Activated T-helper 1 cell treated with anti-CD3 and anti-CD28 coated beads, Interleukin-2, amount 50 U/mL, for 16 hours (primary cell): Measurements from ENCODE around the gene DGKD.

Experiments used
- DNase-seq, 2 donors: peaks; one replicate each; pipeline ENCODE4 v3.0.0-alpha.2; 2020; ENCODE audit warnings: low read depth in 1 of 2, low spot score in 1 of 2

The DGKD gene

DNA sequence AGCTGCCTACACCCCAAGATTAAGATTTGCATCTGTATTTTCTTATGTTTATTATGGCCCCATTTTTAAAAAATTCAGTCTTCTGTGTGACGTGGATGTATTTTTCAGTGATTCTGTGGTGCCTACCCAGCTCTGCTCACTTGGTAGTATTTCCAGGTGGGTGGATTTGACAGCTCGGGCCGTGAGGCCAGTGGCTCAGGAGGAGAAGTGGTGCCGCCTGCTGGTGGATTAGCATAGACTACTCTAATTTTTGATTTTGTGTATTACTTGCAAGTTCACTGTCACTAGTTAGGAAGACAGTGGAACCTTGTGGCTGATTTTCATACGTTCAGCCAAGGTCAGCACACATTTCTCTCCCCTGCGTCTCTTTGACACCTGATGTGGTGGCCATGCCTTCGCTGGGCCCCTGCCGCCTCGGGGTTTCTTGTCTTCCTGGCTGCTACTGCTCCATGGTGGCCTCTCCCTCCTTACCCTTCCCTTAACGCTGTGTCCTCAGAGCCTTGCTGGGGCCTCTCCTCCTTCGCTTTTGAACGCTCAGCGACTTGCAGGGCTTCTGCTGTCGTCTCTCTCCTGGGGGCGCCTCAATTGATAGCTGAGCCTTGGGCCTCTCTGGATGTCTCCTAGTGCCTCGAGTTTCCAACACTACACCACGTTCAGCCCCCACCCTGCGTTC, 89.4 kb downstream of the DGKD start:
- DNase-seq, result peak; percentile 66 to 69

DNA sequence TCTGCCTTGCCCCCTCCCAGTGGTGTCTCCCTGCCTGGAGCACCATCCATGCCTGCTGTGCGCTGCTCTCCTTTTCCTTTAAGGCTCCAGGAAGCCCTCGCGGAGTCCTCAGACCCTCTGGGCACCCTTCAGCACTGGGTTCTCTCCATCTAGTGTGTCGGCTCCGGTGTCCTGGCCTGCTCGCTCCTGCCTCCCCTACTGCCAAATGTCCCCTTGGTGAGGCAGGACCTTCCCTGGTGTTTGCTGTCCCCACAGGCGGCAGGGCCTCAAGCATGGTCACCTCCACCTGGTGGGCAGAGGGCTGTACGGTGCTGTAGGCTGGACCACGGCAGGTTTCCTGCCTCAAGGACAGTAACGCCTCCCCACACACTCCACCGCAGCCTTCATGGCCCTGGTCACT, 90.2 kb downstream of the DGKD start:
- DNase-seq, result no peak

DNA sequence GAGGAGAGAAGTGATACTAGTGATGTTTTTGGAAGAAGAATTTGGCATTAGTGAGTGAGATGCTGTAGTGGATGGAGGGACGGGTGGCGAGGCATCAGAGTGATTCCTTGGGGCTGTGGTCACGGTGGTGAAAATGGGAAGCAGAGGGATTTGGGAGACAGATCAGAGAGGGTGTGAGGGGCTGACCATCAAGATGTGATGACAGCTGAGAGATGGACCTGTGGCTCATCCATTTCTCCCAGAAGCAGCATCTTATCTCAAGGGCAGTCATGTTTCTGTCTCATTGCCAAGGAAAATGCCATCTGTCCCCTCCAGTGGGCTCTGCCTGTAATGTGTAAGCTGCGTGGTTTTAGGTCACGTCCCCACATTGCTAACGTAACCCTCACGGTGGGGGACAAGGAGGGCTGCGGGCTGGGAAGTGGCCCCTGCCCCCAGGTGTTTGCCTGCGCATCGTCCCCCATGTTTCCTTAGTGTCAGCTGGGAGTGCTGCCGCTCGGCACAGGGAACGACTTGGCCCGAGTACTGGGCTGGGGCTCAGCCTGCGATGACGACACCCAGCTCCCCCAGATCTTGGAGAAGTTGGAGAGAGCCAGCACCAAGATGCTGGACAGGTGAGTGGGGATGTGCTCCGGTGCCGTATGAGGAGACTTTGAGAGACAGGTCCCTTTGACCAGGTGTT, 91.0 kb downstream of the DGKD start:
- DNase-seq, result no peak

DNA sequence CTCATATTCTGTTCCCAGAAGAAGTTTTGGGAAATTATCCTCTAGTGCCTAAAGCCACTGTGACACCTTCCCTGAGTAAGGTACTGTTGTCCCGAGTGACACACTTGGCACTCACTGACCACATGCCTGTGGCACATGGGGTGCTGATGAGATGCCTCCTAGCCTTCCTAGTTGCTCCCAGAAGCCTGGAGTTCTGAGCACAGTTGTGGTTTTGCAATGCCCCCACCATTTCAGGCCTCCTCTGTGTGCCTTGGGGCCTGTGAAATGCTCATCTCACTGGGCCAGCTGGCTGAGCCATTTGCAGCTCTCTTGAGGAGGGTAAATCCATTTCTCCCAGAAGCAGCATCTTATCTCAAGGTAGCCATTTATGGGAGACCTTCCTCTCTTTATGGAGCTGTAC, 91.8 kb downstream of the DGKD start:
- DNase-seq, result no peak

DNA sequence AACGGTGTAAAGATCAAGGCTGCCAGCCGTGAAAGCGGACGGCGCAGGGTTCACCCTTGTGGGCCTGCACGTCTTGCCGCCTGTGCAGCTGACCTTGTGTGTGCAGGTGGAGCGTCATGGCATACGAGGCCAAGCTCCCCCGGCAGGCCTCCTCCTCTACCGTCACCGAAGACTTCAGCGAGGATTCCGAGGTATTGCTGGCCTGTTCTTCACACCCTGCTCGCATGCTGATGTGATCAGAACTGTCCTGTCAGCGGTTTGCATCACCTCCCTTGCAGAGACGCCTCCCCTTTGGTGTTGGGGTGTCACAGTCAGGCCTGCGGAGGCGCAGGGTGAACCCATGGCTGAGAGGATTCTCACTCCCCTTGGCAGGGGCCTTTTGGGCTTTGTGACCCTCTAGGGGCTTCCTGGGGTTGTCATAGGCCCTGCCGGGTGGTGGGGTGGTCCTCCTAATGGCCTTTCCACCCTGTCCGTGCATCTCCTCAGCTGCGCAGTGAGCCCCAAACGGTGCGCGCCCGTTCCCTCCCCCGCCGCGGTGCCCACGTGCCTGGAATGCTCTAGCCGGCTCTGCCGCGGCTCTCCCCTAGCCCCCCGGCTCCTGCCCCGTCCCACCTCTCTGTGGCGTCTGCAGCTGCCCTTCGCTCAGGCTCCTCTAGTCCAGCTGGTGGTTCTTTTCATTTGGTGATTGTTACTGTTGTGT, 92.5 kb downstream of the DGKD start:
- no peak for DNase-seq

DNA sequence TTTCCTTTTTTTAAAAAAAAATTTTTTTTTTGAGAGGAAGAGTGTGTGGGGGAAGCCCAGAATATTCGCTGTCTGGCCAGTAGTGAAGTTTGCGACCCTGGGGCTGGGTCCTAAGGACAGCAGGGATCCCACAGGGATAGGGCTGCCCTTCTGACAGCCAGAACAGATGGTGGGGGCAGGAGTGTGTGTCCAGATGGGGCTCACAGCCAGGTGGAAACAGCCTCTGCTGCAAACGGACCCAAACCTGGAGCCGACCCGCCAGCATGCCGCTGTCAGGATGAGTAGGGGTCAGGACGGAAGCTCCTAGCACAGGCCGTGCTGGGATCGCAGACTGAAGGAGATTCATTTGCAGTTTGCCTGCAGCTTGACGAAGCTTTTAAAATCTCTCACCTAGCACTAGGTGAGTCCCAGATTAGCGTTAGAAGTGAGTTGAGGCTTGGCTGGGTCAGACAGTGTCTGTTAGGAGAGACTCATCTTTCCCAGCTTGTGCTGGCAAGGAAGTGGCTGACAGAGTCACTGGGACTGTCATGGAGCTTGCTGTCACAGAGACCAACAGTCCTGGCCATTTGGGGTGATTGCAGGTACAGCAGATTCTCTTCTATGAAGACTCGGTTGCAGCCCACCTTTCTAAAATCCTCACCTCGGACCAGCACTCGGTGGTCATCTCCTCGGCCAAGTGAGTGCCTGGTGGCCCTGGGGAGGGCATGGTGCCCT, 93.4 kb downstream of the DGKD start:
- DNase-seq, result no peak

DNA sequence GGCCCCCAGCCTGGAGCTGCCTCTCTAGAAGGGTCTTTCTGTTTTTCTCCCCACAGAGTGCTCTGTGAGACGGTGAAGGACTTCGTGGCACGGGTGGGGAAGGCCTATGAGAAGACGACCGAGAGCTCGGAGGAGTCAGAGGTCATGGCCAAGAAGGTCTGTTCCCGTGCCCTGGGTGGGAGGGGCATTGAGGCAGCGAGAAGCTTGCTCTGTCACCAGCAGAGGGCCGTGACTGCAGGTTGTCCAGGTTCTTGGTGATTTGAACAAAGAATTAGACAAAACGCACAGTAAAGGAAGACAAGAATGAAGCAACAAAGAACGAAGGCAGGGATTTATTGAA, 93.9 kb downstream of the DGKD start:
- DNase-seq, result no peak

DNA sequence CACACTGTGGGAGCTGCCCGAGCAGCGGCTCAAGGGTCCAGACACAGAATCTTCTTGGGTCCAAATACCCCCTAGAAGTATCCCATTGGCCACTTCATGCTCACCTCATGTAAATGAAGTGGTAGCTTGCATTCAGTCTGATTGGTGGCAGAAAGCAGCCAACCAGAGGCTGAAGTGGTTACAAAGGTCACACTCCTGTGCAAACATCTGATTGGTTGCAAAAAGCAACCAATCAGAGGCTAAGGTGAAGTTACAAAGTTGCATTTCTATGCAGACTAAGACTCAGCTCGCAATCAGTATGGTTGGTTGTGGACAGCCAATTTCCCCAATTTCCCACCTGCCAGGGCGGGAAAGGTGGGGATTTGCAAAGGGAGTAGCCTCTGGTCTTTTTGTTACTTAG, 94.3 kb downstream of the DGKD start:
- DNase-seq, result no peak

DNA sequence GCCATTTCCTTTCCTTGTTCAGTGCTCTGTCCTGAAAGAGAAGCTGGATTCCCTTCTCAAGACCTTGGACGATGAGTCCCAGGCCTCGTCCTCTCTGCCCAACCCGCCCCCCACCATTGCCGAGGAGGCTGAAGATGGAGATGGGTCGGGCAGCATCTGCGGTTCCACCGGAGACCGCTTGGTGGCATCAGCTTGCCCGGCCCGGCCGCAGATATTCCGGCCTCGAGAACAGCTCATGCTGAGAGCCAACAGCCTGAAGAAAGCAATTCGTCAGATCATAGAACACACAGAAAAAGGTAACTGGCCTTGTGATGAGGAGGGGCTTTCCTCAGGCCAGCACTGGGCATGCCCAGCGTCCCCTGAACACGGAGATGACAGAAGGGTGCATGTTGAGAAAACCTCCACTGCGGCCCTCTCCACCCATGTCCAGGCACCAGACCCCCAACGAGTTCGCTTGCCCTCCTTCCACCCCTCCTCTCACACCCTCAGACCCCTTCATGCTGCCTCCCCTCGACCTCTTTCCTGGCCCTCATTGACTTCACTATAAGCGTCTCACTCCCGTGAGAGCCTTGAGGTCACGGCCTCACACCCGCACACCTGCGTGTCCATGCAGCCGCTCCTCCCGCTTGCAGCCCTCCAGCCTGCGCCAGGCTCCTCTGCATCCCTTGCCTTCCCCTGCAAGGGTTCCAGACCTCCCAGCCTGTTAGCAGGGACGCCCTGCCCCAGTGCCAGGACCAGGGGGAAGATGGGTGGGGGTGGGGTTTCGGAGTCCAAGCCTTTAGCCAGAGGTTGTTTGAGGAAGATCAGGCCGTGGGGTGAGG, 95.0 kb downstream of the DGKD start:
- DNase-seq, result no peak

DNA sequence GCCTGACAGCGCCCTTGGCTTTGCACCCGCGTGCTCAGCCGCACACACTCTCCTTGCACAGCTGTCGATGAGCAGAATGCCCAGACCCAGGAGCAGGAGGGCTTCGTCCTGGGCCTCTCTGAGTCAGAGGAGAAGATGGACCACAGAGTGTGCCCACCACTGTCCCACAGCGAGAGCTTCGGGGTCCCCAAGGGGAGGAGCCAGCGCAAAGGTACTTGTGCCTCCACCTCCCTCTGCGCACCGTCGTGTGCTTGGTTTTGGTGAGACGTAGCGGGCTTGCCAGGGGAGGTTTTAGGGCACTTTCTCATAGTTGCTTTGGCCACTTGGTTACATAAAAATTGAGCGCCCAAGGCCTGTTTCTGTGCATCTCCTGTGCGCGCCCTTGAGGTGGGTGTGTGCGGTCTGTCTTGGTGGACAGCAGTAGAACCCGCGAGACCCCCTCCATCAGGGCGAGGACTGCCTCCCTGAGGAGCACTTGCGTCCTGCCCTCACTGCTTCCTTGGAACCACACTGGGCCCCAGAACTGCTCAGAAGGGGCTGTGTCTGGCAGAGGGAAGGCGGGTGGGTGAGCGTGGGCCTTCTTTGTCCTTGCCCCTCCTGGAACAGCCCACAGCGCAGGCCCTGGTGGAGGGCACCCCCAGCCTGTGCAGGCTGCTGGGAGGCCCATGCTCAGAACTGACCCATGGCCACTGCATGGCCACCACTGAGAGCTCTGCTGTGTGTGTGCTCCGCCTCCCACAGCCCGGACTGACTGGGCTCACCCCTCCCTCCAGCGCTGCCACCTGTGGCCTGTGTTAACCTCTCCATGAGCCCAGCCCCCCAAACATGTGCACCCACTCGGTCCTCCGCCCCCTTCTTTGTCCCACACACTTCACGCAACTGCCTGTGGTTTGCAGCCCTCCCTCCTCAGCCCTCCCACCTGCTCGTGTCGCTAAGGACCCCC, 95.9 kb downstream of the DGKD start:
- no peak for DNase-seq

DNA sequence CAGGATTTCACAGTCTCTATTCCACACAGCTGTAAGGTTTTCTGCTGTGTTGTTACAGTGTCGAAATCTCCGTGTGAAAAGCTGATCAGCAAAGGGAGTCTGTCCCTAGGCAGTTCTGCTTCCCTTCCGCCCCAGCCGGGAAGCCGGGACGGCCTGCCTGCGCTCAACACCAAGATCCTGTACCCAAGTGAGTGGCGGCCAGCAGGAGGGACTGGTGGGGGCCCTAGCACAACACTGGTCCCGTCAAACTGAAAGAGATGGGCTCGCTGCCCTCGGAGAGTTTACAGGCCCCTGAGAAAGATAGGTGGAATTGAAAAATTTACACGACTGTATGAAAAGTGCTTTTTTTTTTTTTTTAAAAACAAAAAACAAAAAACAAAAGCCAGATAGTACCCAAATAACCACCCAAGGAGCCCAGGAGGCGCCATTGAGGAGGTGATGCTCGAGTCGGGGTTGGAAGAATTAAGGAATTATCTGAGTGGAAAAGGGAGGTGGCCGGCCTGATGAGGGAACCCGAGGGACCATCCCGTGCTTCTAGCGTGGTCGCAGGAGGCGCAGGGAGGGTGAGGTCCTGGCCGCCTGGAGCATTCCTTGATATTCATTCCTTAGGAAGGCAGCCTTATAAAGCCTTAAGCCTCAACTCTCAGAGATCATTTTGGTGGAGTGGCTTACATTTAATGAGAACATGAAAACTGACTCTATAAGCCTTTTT, 96.7 kb downstream of the DGKD start:
- no peak for DNase-seq

DNA sequence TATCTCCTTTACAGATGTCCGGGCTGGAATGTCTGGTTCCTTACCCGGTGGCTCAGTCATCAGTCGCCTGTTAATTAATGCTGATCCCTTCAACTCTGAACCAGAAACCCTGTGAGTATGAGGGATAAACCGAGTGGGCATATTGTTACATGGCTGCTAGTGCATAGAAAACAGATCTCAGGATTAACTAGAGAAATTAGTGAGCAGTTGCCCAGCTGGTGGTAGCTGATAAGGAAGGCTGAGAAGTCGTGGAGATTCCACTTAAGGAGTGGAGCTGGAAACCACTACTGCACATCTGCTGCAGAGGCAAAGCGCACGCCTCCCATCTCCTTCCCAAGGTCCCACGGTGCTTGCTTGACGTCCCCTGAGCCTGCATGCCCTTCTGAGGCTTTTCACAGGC, 97.7 kb downstream of the DGKD start:
- no peak for DNase-seq

DNA sequence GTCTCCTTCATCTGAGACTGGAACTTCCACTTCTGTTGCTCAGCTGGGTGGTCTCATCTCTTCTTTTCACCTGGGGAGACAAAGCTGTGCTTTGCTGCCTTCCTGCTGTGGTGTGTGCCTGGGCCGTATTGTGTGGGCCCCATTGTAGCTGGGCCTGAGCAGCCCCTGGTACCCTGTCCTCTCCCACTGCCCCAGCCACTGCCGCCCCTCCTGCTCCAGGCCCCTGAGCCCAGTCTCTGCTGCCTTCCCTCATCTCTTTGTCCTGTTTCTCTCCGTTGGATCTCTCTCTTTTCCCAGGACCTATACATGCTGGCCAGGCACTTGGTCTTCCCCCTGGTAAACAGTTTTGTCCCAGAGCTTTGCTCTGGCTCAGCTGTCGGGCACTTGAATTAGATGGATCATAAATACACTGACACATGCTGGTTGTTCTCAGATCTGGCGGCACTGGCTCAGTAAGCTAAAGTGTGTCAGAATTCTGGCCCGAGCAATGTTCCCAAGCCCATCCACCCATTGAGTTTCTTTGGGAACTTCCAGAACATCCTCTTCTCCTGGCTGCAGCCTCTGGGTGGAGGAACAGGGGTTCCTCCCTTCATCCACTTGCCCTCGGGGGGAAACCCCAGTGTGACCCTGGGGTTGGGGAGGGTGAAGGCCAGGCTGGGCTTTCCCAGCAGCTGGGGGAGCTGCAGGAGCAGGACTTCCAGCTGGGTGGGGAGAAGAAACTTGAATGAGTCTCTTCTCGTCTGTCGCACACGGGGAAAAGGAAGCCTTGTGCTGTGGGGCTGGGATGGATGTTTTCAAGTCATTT, 99.0 kb downstream of the DGKD start:
- DNase-seq, result no peak

DNA sequence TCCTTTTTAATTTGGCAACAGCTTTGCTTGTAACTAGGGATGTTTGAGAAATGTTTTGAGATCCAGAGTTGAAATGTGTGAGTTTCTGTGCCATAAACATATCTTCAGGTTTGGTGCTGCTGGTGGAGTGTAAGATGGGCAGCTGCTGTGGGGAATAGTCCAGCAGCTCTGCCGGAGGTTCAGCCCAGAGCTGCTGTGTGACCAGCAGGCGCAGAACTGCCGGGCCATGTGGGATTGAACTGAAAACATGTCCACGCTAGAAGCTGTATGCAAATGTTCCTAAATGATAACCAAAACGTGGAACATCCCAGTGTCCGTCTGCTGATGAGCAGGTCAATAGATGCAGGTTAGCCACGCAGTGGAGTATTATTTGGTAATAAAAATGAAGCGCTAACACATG, 99.6 kb downstream of the DGKD start:
- DNase-seq, result no peak

DNA sequence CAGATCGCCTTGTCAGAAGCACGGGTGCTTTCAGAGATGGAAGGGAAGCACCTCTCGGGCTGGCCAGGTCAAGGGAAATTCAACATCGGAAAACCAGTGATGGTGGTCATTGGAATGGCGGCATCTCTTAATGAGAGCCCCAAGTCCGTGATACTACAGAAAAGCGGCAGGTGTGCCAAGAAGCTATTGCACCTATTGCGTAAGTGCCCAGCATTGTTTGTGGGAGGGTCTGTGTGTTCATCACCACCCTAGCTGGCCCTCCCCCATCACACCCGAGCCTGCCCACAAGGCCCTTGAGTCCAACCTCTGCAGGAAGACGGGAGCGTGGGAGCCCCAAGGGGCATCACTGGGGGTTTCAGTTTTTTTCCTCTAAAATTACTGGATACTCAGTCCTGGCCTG, 100.7 kb downstream of the DGKD start:
- DNase-seq, result no peak

DNA sequence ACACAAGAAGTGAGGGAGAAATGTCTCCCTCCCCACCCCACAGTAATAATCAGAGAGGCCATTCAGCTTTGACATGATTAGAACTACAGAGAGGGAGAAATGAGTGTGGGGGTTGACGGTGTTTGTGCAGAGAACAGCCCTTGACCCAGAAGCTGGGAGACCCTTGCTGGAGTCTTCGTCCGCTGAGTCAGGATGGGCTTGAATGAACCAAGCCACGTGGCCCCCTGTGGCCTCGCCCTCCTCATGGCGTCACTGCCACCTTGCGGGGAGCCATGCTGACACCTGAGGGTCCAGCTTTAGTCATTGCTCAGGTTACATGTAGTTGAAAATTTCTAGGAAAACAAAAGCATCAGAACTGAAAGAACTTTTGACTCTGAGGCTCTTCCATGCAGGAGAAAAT, 101.2 kb downstream of the DGKD start:
- DNase-seq, result no peak

DNA sequence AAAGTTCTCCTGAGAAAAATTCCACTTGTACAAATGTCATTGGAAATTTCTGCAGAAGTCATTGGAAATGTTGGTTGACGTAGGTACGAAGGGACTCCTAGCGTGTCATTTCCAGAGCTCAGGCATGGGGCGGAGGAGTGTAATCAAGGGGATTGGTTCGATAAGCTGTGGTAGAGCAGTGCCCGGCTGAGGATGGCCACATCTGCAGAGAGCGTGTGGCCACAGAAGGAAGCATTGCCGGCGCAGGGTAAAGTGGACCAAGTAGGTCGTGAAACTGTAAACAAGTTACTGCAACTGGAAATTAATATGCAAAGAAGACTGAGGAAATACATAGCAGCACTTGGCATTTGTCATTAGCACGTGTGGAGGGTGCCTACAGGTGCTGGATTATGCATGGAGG, 101.8 kb downstream of the DGKD start:
- DNase-seq, result no peak

DNA sequence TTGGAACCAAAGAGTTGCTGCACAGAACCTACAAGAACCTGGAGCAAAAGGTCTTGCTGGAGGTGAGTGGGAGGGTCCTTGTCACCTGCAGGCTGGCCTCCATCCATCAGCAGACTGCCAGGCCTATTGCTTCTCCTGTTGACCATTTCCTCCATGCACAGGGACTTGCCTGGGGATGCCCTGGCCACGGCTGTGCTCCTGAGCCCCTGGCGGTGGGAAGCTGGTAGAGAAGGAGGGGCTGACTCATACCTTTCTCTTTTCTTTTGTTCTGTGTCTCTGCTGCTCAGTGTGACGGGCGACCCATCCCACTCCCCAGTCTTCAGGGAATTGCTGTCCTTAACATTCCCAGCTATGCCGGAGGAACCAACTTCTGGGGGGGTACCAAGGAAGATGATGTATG, 102.6 kb downstream of the DGKD start:
- DNase-seq, result no peak

DNA sequence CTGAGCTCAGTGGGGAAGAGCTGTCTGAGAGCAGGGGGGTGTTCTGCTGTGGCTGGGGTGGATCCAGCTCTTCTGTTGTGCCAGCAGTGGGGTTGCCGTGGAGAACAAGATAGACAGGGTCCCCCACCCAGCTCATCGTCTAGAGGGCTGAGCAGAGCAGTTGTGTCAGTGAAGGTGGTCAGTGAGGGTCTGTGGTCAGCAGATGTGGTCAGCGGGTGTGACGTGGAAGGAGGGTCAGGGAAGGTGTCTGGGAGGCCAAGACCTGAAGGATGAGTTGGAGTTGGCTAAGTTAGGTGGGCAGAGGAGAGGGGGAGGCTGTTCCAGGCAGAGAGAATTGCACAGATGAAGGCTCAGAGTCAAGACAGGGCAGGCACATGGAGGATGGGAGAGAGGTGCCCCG, 103.1 kb downstream of the DGKD start:
- DNase-seq, result no peak
